EL (cell line): ENCODE measurements around the gene BATF2.
"Not testable (repeated sequence)": the region's sequence is repeated elsewhere in the genome, so short reads cannot be mapped to it uniquely, and the experiment has no call there.

ENCODE experiments used
- DNase-seq: peaks from one replicate; pipeline ENCODE4 v3.0.0-alpha.2; 2016

Gene BATF2

DNA sequence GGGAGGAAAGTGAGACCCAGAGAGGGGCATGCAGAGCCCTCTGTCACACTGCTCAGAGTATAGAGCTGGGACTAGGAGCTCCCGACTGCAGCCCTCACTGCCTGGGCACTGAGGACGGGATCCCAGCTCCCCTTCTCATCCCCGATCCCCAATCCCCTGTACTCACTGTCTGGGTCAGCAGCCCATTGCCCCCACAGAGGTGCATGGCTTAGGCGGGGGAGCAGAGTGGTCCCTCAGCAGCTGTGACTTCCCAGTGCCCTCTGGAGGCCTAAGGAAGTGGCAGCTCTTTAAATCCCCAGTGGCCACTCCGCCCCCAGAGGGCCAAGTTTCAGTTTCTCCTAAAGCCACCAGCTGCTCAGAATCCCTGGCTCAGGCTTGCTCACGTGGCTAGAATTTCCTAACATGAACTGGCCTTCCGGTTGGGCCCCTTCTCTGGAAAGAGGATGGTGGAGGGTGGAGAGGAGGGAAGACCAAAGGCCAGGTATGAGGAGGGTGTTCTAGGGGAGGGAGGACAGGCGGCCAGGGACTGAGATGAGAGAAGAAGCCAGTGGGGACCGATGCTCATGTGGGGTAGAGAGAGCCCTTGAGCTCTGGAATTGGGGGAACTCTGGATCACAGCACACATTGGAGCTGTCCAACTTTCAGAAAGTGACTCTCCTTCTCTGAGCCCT lies at the start of gene BATF2:
TSS of gene BATF2 (minus strand) at position 262 of the 671 bp plus-strand sequence. CDS start at position 205, 57 bp downstream.
- peak; percentile 93 for DNase-seq

- DNase-seq = no peak
Measured at GRCh38 chr11:65045728-65046127, 49.0 kb upstream of the BATF2 start.

DNA sequence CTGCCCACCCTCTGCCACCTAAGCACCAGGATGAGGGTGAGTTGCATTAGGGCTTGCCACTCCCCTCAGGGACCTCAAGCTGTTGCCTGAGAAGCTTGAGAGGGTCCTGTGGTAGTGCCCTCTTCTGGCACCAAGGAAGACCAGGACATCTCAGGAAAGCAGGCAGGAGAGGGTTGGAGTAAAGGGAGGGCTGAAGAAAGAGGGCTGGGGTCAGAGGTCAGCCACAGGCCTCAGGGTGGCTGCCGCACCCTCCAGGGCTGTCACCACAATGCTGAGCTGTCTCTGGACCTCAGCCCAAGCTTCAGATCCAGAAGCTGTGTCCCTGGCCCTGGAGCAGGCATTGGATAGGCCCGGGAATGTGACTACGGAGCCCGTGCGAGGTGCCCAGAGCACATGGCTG lies 48.3 kb upstream of the BATF2 start:
- DNase-seq = no peak

DNA sequence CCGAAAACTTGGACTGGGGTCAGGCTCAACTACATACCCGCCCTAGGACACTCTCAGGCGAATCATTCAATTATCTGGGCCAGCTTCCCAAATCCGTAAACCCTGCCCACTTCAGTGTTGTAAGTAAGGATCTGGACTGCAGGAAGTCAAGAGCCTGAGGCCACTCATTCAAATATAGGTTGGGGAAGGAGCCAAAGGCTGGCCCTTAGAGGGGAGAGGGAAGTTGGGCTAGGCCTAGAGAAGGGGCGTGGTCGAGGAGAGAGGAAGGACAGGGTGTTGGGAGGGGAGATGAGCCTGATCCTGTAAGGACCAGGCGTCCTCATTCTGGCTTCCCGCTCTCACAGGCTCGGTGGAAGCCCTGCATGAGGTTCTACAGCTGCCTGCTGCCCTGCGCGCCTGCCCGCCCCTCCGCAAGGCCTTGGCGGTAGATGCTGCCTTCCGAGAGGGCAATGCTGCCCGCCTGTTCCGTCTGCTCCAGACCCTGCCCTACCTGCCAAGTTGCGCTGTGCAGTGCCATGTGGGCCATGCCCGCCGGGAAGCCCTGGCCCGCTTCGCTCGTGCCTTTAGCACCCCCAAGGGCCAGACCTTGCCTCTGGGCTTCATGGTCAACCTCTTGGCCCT lies 47.2 kb upstream of the BATF2 start:
- peak; percentile 79 for DNase-seq

GRCh38 chr11:65042891-65043290 lies 46.1 kb upstream of the BATF2 start:
- DNase-seq = no peak

GRCh38 chr11:65040847-65041622 lies 44.3 kb upstream of the BATF2 start, which contains the start of gene SAC3D1:
TSS of gene SAC3D1 (plus strand) at chr11:65041210. CDS start at chr11:65041293, 83 bp downstream.
- DNase-seq = peak; percentile 98

GRCh38 chr11:65040520-65040846 lies 43.7 kb upstream of the BATF2 start:
- no peak for DNase-seq

- DNase-seq = no peak
Measured at GRCh38 chr11:65036931-65037330, 40.2 kb upstream of the BATF2 start.

DNA sequence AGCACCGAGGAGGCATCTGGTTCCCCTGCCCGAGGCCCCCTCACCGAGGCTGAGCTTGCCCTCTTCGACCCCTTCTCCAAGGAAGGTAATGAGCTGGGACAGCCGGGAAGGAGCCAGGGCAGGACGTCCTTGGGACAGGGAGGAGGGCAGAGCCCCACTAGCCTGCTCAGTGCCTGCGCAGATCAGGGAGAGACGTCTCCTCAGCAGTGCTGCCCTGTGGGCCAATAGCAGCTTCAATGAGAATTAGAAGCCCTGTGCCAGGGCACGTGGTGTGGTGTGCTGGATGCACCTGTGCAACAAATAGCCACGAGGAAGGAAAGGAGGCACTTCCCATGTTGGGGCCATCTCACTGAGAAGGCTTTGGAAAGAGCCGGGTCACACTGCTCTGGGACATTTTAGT lies 38.8 kb upstream of the BATF2 start:
- no peak for DNase-seq

DNA sequence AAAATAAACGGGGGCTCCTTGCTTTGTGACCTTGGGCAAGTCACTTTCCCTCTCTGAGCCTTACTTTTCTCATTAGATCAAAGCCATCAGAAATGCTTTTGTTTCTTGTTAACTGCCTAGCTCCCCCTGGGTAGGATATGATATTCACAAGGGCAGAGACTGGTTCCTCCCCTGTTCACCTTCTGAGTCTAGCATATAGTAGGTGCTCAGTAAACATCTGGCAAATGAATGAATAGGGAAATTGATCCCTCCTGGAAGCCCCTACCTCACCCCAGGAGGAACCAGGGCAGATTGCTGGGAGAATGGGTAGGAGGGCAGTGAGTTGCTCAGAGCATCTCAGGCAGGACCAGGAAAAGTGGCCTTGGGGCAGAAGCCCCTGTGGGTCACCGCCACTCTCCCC lies 37.7 kb upstream of the BATF2 start:
- no peak for DNase-seq

GRCh38 chr11:65032216-65032615 lies 35.4 kb upstream of the BATF2 start:
- DNase-seq = no peak

- peak; percentile 96 for DNase-seq
Measured at GRCh38 chr11:65027213-65028067, 30.7 kb upstream of the BATF2 start, which contains the start of gene SNX15. TSS of gene SNX15 (plus strand) at chr11:65027439. CDS start at chr11:65027538, 99 bp downstream.

DNA sequence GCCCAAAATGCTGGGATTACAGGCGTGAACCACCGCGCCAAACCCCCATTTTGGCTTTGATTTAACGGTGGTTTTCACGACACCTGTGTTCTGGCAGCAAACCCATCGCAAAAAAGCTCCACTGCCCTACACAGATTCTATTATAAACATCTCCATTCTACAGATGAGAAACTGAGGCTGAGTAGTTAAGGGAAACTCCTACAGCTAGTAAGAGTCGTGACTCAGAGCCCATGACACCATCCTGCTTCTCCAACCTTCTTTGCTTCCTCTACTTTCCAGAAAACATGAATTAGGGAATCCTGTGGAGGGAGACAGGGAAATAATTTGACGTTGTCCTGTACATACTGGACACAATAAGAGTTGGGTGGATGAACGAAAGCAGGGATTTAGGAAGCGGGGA lies 30.0 kb upstream of the BATF2 start:
- no peak for DNase-seq

DNA sequence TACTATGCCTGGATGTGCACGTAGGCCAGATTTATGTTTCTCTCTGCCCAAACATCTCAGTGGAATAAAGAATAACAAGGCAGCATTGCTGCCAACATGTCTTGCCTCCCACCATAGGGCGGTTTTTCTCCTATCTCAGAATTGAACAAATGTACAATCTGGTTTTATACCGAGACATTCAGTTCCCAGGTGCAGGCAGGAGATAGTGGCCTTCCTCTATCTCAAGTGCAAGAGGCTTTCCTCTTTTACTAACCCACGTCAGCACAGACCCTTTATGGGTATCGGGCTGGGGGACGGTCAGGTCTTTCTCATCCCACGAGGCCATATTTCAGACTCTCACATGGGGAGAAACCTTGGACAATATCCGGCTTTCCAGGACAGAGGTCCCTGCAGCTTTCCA lies 26.7 kb upstream of the BATF2 start:
- not testable (repeated sequence) for DNase-seq

DNA sequence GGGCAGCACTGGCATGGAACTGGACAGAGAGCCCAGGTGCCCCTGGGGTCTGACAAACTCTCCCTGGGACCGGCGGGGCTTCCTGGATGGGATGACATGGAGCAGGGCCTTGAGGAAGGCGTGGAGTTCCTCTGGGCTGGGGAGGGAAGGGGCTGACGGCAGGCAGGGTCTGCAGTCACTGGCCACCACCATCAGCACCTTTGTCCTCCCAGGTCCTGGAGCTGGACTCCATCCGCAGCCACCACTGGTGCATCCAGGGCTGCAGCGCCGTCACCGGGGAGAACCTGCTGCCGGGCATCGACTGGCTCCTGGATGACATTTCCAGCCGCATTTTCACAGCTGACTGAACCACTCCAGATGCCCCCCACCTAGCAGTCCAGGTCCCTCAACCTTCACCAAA lies 24.7 kb upstream of the BATF2 start:
- no peak for DNase-seq

GRCh38 chr11:65021003-65021402 lies 24.2 kb upstream of the BATF2 start:
- DNase-seq = no peak

DNA sequence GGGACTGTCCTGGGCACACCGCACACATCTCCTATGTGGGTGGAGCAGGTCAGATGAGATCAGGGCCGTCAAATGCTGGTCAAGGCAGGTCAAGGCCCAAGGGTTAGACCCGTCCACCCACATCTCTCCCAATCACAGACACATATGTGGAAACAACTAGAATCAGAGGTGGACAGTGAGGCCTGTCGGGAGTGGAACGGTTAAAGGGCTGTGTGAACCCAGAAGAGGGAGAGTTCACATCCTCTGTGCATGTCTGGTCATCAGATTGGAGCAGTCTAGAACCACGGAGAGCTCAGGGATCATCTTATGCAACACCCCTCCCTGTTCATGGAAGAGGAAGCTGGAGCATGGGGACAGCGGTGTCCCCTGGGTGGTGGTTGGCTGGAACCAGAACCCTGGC lies 23.1 kb upstream of the BATF2 start:
- no peak for DNase-seq

- no peak for DNase-seq
Measured at GRCh38 chr11:65017937-65018336, 21.2 kb upstream of the BATF2 start.

DNA sequence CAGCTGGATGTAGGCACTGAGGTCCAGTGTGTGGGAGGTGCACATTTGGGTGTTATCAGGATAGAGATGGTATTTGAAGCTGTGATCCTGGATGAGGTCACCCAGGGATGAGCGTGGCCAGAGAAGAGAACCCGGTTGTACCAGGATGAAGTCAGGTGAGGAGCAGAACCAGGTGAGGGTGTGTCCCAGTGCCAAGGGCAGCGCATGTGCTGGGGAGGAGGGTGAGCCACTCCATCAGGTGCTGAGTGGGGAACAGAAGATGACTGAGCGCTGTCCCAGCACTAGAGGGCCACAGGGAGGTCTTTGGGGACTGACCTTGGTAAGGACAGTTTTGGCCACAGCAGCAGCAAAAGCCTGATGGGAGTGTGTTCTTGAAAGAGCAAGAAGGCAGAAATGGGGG lies 19.9 kb upstream of the BATF2 start:
- DNase-seq = no peak

DNA sequence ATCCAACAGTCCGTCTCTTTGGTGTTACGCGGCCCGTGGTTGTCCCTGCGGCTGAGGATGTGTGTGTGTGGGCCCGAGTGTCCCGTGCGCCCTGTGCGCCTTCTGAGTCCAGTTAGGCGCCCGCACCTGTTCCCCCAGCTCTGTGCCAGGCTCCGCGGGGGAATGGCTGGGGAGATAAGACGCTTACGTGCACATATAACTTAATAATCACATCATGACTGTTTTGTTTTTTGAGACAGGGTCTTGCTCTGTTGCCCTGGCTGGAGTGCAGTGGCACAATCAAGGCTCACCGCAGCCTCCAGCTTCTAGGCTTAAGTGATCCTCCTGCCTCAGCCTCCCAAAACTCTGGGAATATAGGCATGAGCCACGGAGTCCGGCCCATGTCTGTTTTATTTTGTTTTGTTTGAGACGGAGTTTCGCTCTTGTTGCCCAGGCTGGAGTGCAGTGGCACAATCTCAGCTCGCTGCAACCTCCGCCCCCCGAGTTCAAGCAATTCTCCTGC lies 18.0 kb upstream of the BATF2 start:
- DNase-seq = no peak

- peak; percentile 92 for DNase-seq
Measured at GRCh38 chr11:65013888-65014725, 17.3 kb upstream of the BATF2 start, which contains the start of gene ARL2. TSS of gene ARL2 (plus strand) at chr11:65014160. CDS start at chr11:65014208, 48 bp downstream.
